Measurements from ENCODE around the gene RGS3. TPM values are rescaled to one million over a fixed set of nuclear protein-coding genes. Genes with fewer than 3 reads are reported as not detected.

RGS3 gene
- total RNA-seq, 4 donors from 2014 or later, result 11.0 to 18.8 (median 16.0) TPM

DNA sequence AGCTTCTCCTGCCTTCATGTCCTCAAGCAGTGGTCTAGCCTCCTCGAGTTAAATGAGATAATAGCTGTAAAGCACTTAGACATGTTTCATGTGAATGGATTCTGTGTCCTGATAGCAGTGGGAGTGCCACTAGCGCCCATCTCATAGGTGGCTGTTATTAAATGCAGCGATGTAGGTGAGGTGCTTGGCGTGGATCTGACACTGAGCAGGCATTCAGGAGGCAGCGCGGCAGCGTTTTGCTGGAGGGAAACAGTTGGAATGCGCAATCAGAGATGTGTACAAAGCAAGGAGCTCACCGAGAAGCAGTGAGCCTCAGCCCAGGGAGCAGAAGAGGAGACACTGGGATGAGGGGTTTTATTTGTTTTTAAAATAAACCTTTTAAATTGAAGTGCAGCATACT is 106.6 kb downstream of the RGS3 start:
- Histone ChIP-seq H3K4me1 (peaks cover 66% of the 10 kb centered on the region), H3K9me3 (no peaks in the 10 kb centered on the region), H3K27ac (no peak overlapping the region), H3K27me3 (no peaks in the 10 kb centered on the region), H3K4me3 (no peak overlapping the region), H3K36me3 (no peaks in the 10 kb centered on the region)
- 96% methylated on average over 9 of the region's 9 CpGs for WGBS
- DNase-seq (ENCODE audit: low spot score in 2 of 2), result peak in 1 of 2 donors; percentile 58
- TF ChIP-seq, protein P1, sequence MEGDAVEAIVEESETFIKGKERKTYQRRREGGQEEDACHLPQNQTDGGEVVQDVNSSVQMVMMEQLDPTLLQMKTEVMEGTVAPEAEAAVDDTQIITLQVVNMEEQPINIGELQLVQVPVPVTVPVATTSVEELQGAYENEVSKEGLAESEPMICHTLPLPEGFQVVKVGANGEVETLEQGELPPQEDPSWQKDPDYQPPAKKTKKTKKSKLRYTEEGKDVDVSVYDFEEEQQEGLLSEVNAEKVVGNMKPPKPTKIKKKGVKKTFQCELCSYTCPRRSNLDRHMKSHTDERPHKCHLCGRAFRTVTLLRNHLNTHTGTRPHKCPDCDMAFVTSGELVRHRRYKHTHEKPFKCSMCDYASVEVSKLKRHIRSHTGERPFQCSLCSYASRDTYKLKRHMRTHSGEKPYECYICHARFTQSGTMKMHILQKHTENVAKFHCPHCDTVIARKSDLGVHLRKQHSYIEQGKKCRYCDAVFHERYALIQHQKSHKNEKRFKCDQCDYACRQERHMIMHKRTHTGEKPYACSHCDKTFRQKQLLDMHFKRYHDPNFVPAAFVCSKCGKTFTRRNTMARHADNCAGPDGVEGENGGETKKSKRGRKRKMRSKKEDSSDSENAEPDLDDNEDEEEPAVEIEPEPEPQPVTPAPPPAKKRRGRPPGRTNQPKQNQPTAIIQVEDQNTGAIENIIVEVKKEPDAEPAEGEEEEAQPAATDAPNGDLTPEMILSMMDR (IDR thresholded peaks at IDR 0.05), result no peak
- TF ChIP-seq POLR2A (IDR thresholded peaks at IDR 0.05), result no peak
- TF ChIP-seq POLR2AphosphoS5 (IDR thresholded peaks at IDR 0.05), result no peak
- no peak for TF ChIP-seq EP300 (IDR thresholded peaks at IDR 0.05)

DNA sequence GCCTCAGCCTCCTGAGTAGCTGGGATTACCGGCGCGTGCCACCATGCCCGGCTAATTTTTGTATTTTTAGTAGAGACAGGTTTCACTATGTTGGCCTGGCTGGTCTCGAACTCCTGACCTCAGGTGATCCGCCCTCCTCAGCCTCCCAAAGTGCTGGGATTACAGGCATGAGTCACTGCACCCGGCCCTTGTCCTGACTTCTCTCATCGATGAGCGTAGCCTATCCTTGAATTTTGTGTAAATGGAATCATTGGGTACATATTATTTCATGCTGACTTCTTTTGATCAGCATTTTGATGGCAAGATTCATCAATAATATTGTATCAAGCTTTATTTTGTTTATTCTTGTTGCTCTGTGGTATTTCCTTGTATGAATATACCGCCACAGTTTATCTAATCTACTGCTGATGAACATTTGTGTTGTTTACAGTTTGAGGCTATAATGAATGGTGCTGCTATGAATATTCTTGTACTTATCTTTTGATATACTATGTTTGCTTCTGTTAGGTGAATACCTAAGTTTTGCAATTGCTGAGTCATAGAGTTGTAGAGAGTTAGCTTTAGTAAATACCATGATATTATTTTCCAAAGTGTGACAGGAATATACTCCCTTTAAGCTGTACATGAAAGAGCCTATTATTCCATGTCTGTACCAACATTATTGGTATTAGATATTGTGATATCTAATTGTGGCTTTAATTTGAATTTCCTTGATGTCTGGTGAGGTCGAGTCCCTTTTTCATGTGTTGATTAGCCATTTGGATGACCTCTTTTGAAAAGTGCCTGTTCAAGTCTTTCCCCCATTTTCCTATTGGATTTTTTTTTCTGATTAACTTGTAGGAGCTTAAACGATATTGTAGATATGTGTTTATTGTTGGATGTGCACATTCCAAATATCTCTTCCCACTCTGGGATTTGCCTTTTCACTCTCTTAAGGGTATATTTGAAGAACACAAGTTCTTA is 107.5 kb downstream of the RGS3 start:
- TF ChIP-seq POLR2A (IDR thresholded peaks at IDR 0.05) (no peak), EP300 (IDR thresholded peaks at IDR 0.05) (no peak), POLR2AphosphoS5 (IDR thresholded peaks at IDR 0.05) (no peak)
- TF ChIP-seq, protein P1 (IDR thresholded peaks at IDR 0.05), result no peak
- Histone ChIP-seq H3K36me3 (no peaks in the 10 kb centered on the region), H3K27me3 (no peaks in the 10 kb centered on the region), H3K27ac (no peak overlapping the region), H3K4me3 (no peak overlapping the region), H3K9me3 (no peaks in the 10 kb centered on the region), H3K4me1 (peaks cover 58% of the 10 kb centered on the region)
- WGBS, result 87% methylated on average over 12 of the region's 12 CpGs
- DNase-seq (ENCODE audit: low spot score in 2 of 2), result peak in 1 of 2 donors; percentile 20

DNA sequence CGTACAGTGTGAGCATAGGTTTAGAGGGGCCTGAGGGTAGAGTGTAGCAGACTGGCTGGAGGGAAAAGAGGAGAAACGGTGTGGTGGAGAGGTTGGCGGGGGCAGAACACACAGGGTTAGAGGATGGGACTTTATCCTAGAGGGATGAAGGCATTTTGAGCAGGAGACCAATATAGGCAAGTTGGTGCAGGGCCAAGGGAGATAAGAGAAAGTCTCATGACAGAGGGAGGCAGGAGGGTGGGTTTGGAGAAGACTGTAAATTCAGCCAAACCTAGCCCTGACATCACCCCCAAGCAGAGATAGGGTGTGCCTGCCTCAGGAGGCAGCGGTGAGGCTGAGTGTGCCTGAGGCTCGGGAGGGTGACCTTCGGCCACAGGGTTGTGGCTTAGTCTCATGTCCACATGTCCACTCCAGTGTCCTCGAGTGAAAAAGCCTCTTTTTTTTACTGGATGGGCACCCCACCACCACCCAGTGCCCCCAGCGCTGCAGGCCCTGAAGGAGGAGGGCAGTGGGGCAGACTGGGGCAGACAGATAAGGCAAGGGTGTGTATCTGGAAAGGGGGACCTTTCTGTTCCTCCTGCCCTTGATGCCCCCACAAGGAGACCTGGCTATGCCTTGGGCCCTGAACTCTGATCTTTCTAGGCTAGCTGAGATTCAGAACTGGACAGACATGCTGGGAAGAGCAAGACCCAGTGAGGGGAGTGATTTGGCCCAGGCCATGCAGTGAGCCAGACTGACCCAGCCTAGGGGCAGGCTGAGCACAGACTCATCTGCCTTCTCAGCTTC is 108.7 kb downstream of the RGS3 start:
- Histone ChIP-seq H3K4me1 (peaks cover 46% of the 10 kb centered on the region), H3K4me3 (no peak overlapping the region), H3K36me3 (no peaks in the 10 kb centered on the region), H3K27me3 (no peaks in the 10 kb centered on the region), H3K9me3 (no peaks in the 10 kb centered on the region), H3K27ac (no peak overlapping the region)
- 73% methylated on average over 8 of the region's 8 CpGs for WGBS
- peak; percentile 30 to 47 for DNase-seq (ENCODE audit: low spot score in 2 of 2)
- TF ChIP-seq, protein P1 (IDR thresholded peaks at IDR 0.05), result no peak
- TF ChIP-seq POLR2AphosphoS5 (IDR thresholded peaks at IDR 0.05) (no peak), POLR2A (IDR thresholded peaks at IDR 0.05) (no peak), EP300 (IDR thresholded peaks at IDR 0.05) (no peak)

DNA sequence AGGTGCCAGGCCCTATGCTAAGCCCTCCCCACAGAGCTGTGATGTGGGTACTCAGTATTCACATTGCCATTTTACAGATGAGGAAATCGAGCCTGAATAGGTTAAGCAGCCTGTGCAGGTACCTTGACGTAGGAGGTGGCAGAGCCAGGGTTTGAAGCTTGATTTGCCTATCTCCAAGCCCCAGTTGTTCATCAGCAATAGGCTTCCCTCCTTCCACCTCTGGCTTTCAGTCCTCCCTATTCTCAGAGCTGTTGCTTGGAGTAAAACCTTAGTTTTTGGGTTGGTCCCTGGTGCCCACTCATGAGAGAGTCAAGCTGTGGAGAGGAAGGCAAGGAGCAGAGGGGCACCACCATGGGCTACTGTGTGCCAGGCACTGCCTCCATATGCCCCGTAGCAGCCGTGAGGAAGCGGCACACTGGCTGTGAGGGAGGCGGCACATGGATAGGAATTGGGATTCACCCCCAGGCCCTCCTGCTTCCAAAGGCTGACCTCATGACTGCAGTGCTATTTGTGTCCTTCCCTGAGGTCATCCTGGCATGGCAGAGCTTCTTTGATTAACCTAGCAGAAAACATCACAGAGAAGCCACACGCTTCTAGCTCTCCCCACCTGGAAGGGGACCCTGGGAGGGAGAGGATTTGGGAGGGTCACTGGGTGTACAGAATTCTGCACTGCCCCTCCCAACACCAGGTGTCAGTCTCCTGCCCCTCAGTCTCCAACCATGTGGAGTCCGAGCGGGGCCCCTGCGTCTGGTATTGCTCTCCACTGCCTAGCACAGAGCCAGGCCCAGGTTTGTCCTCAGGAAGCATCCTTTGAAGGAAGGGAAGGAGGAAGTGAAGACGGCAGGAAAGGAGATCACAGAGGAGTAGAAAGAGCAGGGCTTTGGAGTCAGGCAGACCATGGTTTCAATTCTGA is 109.8 kb downstream of the RGS3 start:
- H3K4me3 ChIP-seq, result no peak overlapping the region
- H3K4me1 ChIP-seq, result peaks cover 46% of the 10 kb centered on the region
- TF ChIP-seq POLR2AphosphoS5 (IDR thresholded peaks at IDR 0.05) (no peak), POLR2A (IDR thresholded peaks at IDR 0.05) (no peak), EP300 (IDR thresholded peaks at IDR 0.05) (no peak)
- TF ChIP-seq, protein P1 (IDR thresholded peaks at IDR 0.05), result no peak
- peak in 1 of 2 donors; percentile 43 for DNase-seq (ENCODE audit: low spot score in 2 of 2)
- H3K27me3 ChIP-seq, result no peaks in the 10 kb centered on the region
- 85% methylated on average over 10 of the region's 11 CpGs for WGBS
- H3K9me3 ChIP-seq, result no peaks in the 10 kb centered on the region
- H3K27ac ChIP-seq, result no peak overlapping the region
- H3K36me3 ChIP-seq, result no peaks in the 10 kb centered on the region
